Measurements from ENCODE around the gene FAM187B.

FAM187B gene

DNA sequence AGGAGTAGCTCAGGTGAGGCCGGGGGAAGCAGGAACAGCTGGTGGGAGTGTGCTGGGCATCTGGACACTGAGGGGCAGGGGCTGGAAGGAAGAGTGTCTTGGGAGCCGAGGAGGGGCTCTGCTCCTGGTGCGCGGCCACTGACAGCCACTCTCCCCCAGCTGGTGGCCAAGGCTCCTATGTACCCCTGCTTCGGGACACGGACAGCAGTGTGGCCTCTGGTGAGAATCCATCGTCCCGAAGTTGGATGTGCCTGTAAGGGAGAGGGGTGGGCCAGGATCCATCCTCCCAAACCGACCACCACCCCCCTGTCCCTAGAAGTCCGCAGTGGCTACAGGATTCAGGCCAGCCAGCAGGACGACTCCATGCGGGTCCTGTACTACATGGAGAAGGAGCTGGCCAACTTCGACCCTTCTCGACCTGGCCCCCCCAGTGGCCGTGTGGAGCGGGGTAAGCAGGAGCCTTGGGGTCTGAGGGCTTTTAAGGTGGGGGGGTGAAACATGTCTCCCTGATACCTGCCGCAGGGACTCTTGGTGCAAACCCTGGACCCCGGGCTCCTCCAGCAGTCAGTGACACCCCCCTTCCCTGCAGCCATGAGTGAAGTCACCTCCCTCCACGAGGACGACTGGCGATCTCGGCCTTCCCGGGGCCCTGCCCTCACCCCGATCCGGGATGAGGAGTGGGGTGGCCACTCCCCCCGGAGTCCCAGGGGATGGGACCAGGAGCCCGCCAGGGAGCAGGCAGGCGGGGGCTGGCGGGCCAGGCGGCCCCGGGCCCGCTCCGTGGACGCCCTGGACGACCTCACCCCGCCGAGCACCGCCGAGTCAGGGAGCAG, 38.2 kb upstream of the FAM187B start:
- H3K27me3 Mint-ChIP-seq, result no peaks in the 10 kb centered on the region
- H3K36me3 Mint-ChIP-seq (ENCODE audit: low read depth), result peaks cover 56% of the 10 kb centered on the region
- H3K4me1 Mint-ChIP-seq (ENCODE audit: low read depth), result peaks cover 34% of the 10 kb centered on the region
- H3K9me3 Mint-ChIP-seq, result no peaks in the 10 kb centered on the region
- DNase-seq, result peak; percentile 63
- H3K4me3 Mint-ChIP-seq, result peak overlapping the region; percentile 93
- peak overlapping the region; percentile 97 for H3K27ac Mint-ChIP-seq

DNA sequence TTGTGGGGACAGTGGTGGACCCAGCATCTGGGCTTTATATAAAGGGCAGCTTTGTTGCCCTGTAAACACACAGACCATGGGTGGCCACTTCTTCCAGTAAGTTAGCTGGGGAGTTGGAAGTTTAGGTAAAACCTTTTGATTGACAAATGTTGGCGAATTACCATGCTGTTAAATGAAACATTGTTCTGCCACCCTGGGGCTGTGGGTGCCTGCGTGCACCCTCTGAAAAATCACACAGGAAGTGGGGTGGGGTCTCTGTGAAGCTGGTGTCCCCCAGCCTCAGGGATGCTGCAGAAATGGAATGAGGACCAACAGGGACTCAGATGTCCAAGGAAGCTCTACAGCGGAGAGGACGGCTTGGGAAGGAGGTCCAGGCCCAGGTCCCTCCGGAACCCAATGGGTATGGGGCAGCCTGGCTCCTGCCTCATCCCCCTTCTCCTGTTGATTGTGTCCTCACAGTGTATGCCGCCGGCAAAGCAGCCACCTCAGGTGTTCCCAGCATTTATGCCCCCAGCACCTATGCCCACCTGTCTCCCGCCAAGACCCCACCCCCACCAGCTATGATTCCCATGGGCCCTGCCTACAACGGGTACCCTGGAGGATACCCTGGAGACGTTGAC, 37.5 kb upstream of the FAM187B start:
- H3K27ac Mint-ChIP-seq, result peak overlapping the region; percentile 97
- H3K4me1 Mint-ChIP-seq (ENCODE audit: low read depth), result peaks cover 33% of the 10 kb centered on the region
- DNase-seq, result peak; percentile 32
- peak overlapping the region; percentile 93 for H3K4me3 Mint-ChIP-seq
- no peaks in the 10 kb centered on the region for H3K9me3 Mint-ChIP-seq
- H3K36me3 Mint-ChIP-seq (ENCODE audit: low read depth), result peaks cover 49% of the 10 kb centered on the region
- no peaks in the 10 kb centered on the region for H3K27me3 Mint-ChIP-seq

DNA sequence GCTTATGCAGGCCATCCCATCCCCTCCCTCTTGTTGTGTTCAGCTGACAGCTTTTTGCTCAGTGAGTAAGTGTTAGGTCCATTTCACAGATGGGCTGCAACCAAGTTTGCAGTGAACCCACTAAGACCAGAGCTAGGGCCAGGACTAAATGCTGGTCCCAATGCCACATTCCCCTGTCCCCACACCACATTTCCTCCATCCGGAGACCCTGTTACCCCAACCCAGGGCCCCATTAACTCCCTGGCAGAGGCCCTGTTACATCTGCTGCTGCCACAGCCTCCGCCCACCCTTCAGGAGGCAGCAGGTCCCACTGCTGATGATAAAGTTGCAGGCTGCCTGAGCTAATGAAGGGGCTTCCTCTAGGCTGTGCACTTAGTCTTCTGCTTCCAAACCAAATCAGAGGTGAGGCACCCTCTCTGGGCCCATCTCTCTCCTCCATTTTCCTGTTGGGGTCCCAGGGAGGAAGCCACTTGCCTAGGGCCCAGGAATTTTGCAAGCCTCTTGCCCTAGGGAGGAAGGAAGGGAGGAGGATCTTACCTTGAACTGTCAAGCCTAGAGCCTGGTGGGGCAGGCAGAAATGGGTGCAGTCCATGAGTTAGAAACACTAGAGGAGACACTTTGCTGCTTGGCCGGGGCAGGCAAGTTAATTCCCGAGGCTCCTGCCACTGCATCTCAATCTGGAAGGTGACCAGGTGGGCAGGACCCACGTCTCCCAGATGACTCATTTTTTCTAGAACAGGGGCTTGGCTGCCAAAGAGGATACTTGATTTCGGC, 36.8 kb upstream of the FAM187B start:
- Mint-ChIP-seq H3K4me1 (ENCODE audit: low read depth) (peaks cover 30% of the 10 kb centered on the region), H3K36me3 (ENCODE audit: low read depth) (peaks cover 42% of the 10 kb centered on the region), H3K27ac (peak overlapping the region; percentile 97), H3K9me3 (no peaks in the 10 kb centered on the region), H3K4me3 (peak overlapping the region; percentile 93), H3K27me3 (no peaks in the 10 kb centered on the region)
- peak; percentile 32 for DNase-seq

DNA sequence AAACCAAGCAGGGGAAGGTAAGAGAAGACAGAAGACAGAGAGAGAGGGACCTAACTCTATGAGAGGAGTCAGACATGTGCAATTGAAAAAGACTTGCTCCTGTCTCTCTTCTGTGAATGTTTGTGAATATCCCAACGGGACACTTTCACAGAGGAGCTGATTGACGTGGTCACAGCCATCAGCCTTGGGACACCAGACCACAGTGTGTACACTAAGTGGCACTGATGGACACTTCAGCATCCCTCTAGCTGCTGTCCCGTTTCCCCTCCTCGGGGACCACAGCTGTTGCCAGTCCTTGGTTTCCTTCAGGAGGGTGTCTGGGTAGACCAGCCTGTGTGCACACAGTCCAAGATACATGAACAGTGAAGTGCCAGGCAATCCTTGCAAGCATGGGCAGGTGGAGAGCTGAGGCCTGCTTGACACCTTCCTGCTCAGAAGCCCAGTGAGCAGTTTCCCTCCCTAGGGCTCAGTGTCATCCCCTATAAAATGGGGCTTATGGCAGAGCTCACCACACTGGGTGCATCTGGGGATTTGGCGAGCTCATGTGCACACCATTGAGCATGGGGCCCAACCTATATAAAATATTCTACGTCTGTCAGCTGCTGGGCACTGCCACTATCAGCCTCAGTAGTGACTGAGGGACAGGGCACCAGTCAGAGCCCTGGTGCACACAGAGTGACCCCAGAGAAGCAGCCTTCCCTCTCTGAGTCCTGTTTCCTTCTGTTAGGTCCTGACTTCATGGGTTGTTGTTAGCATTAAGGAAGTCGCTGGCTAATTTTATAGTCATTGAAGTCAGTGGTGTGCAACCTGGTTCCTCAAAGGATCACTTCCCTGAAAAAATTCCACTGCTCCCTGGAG, 36.0 kb upstream of the FAM187B start:
- DNase-seq, result peak; percentile 33
- Mint-ChIP-seq H3K27ac (peak overlapping the region; percentile 97), H3K36me3 (ENCODE audit: low read depth) (peaks cover 41% of the 10 kb centered on the region), H3K4me1 (ENCODE audit: low read depth) (peaks cover 28% of the 10 kb centered on the region), H3K9me3 (no peaks in the 10 kb centered on the region), H3K4me3 (no peak overlapping the region), H3K27me3 (no peaks in the 10 kb centered on the region)

DNA sequence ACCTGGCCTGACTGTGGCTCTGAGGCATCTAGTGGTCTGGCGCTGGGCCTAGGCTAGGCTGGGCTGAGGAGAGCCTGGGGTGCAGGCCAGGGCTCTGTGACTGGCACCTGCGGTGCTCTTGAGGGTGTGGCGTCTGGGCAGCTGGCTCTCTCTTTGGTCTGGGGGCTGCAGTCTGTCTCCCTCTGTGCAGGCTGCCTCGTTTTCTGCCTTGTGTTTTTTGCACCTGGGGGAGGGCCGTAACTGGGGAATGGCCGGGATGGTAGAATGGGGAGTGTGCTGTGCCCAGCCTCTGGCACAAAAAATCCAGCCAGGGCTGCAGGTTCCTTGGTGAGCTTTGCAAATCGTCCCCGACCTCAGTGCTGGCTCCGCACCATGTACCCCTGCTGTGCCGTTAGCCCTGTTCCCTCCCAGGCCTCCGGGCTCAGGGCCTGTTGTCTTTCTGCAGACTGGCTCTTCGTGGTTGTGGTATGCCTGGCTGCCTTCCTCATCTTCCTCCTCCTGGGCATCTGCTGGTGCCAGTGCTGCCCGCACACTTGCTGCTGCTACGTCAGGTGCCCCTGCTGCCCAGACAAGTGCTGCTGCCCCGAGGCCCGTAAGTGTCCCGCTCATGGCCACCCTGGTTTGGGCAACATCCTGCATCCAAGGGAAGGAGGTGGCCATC, 33.7 kb upstream of the FAM187B start:
- Mint-ChIP-seq H3K27ac (peak overlapping the region; percentile 13), H3K9me3 (no peaks in the 10 kb centered on the region), H3K4me1 (ENCODE audit: low read depth) (peaks cover 35% of the 10 kb centered on the region), H3K4me3 (no peak overlapping the region), H3K36me3 (ENCODE audit: low read depth) (peaks cover 38% of the 10 kb centered on the region), H3K27me3 (no peaks in the 10 kb centered on the region)
- DNase-seq, result peak; percentile 33

DNA sequence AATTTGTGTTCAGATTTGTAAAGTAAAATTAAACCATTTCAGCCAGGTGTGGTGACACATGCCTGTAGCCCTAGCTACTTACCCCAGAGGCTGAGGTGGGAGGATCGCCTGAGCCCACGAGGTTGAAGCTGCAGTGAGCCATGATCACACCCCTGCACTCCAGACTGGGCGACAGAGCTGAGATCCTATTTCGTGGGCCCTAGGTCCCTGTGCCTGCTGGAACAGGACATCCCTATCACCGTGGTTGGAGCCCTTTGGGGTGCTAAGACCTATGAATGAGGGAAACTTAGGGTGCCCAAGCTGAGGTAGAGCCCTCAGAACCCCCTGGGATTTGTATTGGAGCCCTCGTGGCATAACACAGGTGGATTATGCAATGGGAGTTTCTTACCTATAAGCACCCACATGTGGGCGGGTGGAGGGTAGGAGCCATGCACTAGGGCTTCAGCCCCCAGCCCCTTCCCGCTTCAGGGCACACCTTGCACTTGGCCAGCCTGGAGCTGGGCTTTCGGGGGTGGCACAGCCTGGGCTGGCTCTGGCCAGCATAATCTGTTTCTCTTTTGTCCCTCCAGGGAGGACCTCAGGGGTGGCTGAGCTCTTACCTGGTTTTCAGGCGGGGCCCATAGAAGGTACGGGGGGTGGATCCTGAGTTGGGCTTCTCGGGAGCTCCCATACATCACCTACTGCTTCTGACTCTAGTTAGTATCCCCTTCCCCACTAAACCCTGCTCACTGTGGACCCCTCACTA, 33.0 kb upstream of the FAM187B start:
- Mint-ChIP-seq H3K27me3 (no peaks in the 10 kb centered on the region), H3K4me1 (ENCODE audit: low read depth) (peaks cover 36% of the 10 kb centered on the region), H3K27ac (peak overlapping the region; percentile 18), H3K4me3 (no peak overlapping the region), H3K9me3 (no peaks in the 10 kb centered on the region), H3K36me3 (ENCODE audit: low read depth) (peaks cover 37% of the 10 kb centered on the region)
- peak; percentile 35 for DNase-seq

DNA sequence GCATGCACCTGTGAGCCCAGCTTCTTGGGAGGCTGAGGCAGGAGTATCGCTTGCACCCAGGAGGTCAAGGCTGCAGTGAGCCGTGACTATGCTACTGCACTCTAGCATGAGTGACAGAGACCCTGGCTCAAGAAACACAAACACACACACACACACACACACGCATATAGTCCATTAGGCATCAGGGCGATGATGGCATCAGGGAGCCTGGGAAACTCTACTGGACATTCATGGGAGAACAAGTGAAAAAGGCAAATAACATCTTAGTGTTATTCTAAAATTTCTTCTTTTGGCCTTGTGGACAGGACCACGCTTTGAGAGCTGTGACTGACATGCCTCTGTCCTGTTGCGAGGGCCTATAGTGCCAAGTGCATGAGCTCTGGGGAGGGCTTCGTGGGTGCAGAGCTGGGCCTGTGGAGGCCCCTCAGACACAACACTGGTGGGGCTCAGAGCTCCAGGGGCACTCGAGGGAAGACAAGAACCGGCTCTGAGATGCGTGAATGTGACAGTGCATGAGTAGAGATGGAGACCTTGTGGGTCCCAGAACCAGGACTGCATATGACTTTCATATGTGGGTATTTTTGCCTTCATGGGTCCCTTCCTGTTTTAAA, 32.3 kb upstream of the FAM187B start:
- DNase-seq, result peak; percentile 27
- Mint-ChIP-seq H3K36me3 (ENCODE audit: low read depth) (peaks cover 30% of the 10 kb centered on the region), H3K27ac (peak overlapping the region; percentile 66), H3K4me1 (ENCODE audit: low read depth) (peaks cover 31% of the 10 kb centered on the region), H3K9me3 (no peaks in the 10 kb centered on the region), H3K27me3 (no peaks in the 10 kb centered on the region), H3K4me3 (no peak overlapping the region)

DNA sequence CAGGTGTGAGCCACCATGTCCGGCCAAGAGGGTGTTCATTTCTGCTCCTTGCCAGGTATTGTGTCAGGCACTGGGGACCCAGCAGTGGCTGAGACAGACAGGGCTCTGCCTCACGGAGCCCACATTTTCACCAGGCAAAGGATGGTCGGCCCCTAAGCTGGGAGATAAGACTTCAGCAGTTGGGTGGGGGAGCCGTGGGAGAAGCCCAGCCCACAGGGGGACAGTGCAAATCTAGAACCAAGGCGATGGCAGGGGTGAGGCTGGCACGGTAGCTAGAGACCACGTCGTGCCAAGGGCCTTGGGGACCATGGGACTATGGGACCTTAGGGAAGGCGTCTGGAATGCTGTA, 28.5 kb upstream of the FAM187B start:
- H3K4me3 Mint-ChIP-seq, result no peak overlapping the region
- no peaks in the 10 kb centered on the region for H3K9me3 Mint-ChIP-seq
- peaks cover 25% of the 10 kb centered on the region for H3K36me3 Mint-ChIP-seq (ENCODE audit: low read depth)
- no peak for DNase-seq
- H3K4me1 Mint-ChIP-seq (ENCODE audit: low read depth), result peaks cover 28% of the 10 kb centered on the region
- no peaks in the 10 kb centered on the region for H3K27me3 Mint-ChIP-seq
- H3K27ac Mint-ChIP-seq, result peak overlapping the region; percentile 55

DNA sequence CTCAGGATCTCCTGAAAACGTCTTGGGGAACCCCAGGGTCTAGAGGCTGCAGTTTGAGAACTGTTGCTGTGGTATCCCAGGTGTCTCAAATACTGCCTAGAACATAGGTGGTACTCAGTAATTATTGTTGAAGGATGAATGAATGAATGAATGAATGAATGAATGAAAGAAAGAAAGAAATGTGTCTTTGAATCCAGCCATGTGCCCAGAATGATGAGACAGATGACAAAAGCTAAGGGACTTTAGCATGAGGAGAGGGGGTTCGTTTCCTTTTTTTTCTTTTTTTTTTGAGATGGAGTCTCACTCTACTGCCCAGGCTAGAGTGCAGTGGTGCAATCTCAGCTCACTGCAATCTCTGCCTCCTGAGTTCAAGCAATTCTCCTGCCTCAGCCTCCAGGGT, 28.0 kb upstream of the FAM187B start:
- no peak overlapping the region for H3K4me3 Mint-ChIP-seq

DNA sequence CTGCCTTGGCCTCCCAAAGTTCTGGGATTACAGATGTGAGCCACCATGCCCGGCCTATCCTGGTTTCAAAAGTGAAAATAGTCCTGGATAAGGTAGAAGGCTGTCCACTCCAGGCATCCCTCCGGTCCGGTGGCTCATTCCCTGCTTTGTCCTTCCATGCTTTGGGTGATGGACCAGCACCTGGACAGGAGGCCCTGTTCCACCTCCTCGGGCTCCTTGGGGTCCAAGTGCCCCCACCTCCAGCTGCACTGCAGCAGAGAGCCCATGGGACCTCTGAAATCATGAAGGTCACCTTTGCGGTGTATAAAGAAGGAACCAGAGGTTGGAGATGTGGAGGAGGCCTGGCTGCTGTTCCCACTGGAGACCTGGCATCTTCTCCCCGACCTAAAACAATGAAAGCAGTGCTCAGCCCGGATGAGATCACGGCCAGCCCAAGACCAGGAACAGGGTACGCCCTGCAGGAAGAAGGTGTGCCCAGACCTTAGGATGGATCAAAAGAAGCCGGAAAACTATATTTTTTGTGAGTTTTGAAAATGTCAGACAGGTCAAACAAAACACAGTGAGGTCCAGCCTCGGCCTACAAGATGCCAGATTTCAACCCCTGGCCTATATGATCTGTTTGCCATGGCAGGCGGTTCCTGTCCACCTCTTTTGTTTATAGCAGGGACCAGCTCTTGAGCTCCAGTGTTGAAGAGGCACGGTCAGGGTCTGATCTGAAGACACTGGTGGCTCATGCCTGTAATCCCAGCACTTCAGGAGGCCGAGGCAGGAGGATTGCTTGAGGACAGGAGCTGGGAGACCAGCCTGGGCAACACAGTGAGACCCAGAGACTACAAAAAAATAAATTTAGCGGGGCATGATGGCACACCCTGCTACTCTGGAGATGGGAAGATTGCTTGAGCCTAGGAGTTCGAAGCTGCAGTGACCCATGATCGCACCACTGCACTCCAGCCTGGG, 26.1 kb upstream of the FAM187B start:
- Mint-ChIP-seq H3K27ac (peak overlapping the region; percentile 34), H3K4me1 (ENCODE audit: low read depth) (peaks cover 38% of the 10 kb centered on the region), H3K4me3 (no peak overlapping the region), H3K36me3 (ENCODE audit: low read depth) (peaks cover 38% of the 10 kb centered on the region), H3K9me3 (no peaks in the 10 kb centered on the region), H3K27me3 (peaks cover 4% of the 10 kb centered on the region)
- DNase-seq, result peak; percentile 13

More for the DNA sequence above, 28.0 kb upstream of the FAM187B start:
- Mint-ChIP-seq H3K27ac (peak overlapping the region; percentile 59), H3K4me1 (ENCODE audit: low read depth) (peaks cover 28% of the 10 kb centered on the region), H3K9me3 (no peaks in the 10 kb centered on the region), H3K36me3 (ENCODE audit: low read depth) (peaks cover 27% of the 10 kb centered on the region), H3K27me3 (no peaks in the 10 kb centered on the region)
- no peak for DNase-seq

DNA sequence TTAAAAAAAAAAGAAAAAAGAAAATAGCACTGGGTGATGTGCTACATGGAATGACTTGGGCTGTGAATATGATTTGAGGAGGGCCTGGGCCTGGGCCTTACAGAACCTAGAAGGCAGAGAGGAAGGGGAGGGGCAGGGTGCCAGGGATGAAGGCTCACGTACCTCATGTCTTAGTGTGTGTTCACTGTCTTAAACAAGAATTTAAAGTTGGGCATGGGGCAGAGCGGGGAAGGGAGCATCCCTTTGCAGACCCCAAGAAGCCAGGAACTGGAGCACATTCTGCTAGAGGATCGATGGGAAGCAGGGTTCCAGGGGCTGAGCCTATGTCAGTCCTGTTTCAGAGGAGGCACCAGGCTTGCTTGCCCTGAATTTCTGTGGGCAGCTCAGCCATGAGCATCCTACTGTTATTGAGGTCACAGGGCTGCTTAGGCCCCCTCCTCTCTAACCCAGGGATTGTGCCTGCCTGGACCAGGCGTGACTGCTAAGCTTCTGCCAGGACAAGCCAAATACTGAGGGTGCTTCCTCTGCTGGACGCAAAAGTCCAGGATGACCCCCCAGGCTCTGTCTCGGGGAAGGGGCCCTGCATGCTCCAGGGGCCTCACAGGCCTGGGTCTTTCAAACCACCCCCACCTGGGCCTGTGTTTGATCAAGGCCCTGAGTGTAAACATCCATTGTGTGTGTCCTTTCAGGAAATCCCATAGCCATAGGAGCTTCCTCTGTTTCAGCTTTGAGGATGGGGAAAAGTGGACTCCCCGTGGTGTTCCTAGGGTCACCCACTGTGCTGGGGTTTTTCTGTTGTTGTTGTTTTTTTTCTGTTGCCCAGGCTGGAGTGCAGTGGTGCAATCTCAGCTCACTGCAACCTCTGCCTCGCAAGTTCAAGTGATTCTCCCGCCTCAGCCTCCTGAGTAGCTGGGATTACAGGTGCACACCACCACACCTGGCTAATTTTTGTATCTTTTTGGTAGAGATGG, 25.1 kb upstream of the FAM187B start:
- peak; percentile 22 for DNase-seq
- no peak overlapping the region for H3K27ac Mint-ChIP-seq
- no peaks in the 10 kb centered on the region for H3K9me3 Mint-ChIP-seq
- peaks cover 48% of the 10 kb centered on the region for H3K4me1 Mint-ChIP-seq (ENCODE audit: low read depth)
- peaks cover 12% of the 10 kb centered on the region for H3K27me3 Mint-ChIP-seq
- H3K36me3 Mint-ChIP-seq (ENCODE audit: low read depth), result peaks cover 43% of the 10 kb centered on the region
- H3K4me3 Mint-ChIP-seq, result no peak overlapping the region

All from activated T-cell treated with anti-CD3 and anti-CD28 coated beads, Interleukin-2, amount 50 U/mL, for 24 hours (primary cell).